ENCODE data around the gene THSD4.

The THSD4 gene

DNA sequence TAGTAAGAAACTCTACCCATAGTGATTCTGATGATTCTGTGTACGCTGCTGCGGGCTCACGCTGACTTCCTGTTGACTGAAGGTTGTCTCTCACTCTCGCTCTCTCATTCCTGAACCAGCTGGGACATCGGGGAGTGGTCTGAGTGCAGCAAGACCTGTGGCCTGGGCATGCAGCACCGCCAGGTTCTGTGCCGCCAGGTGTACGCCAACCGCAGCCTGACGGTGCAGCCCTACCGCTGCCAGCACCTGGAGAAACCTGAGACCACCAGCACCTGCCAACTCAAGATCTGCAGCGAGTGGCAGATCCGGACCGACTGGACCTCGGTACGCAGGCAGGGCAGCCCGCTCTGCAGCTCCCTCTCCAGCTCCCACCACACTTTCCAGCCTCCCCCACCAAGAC lies 631.4 kb downstream of the THSD4 start:
- no peaks in the 10 kb centered on the region for H3K36me3 ChIP-seq (ENCODE audit: insufficient read depth, low read length)
- H3K9me2 ChIP-seq (replicated peaks; ENCODE audit: low read depth, low read length) = no peaks in the 10 kb centered on the region
- no peaks in the 10 kb centered on the region for H3K9me3 ChIP-seq (ENCODE audit: insufficient read depth, low read depth, low read length)
- H3K27me3 ChIP-seq (ENCODE audit: insufficient read depth, low read length, poor library complexity, severe bottlenecking) = no peaks in the 10 kb centered on the region
- H3K4me3 ChIP-seq (ENCODE audit: low read length, poor library complexity, severe bottlenecking) = no peak overlapping the region
- no peak overlapping the region for H2AFZ ChIP-seq (ENCODE audit: low read length)
- no peaks in the 10 kb centered on the region for H3K79me2 ChIP-seq (ENCODE audit: insufficient read depth, low read length)
- TF ChIP-seq EZH2phosphoT487 (IDR thresholded peaks at IDR 0.05; ENCODE audit: borderline replicate concordance) = no peak
- TF ChIP-seq, protein P1, sequence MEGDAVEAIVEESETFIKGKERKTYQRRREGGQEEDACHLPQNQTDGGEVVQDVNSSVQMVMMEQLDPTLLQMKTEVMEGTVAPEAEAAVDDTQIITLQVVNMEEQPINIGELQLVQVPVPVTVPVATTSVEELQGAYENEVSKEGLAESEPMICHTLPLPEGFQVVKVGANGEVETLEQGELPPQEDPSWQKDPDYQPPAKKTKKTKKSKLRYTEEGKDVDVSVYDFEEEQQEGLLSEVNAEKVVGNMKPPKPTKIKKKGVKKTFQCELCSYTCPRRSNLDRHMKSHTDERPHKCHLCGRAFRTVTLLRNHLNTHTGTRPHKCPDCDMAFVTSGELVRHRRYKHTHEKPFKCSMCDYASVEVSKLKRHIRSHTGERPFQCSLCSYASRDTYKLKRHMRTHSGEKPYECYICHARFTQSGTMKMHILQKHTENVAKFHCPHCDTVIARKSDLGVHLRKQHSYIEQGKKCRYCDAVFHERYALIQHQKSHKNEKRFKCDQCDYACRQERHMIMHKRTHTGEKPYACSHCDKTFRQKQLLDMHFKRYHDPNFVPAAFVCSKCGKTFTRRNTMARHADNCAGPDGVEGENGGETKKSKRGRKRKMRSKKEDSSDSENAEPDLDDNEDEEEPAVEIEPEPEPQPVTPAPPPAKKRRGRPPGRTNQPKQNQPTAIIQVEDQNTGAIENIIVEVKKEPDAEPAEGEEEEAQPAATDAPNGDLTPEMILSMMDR (conservative IDR thresholded peaks at IDR 0.05; ENCODE audit: low read length) = no peak
- no peak overlapping the region for H3K9ac ChIP-seq (ENCODE audit: low read depth, low read length, poor library complexity, severe bottlenecking)
- peaks cover 1% of the 10 kb centered on the region for H3K4me1 ChIP-seq (ENCODE audit: insufficient read depth, low read length, poor library complexity, severe bottlenecking)
- no peak overlapping the region for H3K4me2 ChIP-seq (ENCODE audit: low read depth, low read length, poor library complexity, severe bottlenecking)
- H3F3A ChIP-seq (ENCODE audit: low read depth) = no peaks in the 10 kb centered on the region
- H4K20me1 ChIP-seq (ENCODE audit: insufficient read depth, low read length, poor library complexity, severe bottlenecking) = no peaks in the 10 kb centered on the region

DNA sequence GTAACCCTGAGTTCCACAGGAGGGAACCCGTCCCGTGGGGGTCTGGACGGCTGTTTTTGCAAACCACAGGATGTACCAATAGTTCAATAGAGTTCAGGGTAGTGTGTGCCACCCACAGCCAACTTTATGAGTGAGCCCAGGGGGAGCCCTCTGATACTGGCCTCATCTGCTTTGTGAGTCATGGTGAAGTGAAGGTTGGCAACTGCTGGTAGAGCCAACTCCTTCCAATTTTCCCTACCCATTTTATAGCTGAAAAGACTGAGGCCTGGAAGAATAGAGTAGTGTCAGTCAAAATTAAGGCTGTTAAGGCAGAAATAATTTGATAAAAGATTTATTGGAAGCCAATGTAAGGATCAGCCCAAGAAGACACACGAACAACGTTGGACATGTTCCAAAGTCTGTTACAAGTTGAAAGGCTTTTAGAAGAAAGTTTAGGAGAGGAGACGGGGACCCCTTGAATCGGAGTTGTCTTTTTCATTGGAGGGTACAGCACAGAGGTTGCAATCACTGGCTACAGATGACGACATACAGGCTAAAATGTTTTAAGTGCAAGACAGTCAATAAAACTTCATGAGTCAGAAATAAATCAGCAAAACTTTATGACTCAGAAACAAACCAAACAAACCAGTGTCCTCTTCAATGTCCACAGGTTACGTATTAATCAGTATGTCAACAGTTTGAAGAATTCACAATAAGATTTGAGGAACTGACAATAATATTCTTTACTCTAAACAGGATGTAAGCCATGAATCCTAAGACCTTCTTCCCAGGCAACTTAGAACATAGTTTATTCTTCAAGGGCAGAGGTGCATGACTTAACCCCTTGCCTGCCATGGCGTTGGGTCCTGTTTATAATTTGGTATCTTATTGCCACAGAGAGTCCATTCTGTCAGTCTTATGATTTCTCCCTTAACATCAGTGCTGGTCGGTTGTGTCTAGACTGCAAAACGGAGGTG lies 632.1 kb downstream of the THSD4 start:
- H3K4me3 ChIP-seq (ENCODE audit: low read length, poor library complexity, severe bottlenecking) = no peak overlapping the region
- H3K4me1 ChIP-seq (ENCODE audit: insufficient read depth, low read length, poor library complexity, severe bottlenecking) = peaks cover 8% of the 10 kb centered on the region
- H3K27me3 ChIP-seq (ENCODE audit: insufficient read depth, low read length, poor library complexity, severe bottlenecking) = no peaks in the 10 kb centered on the region
- TF ChIP-seq, protein P1 (conservative IDR thresholded peaks at IDR 0.05; ENCODE audit: low read length) = no peak
- no peak for TF ChIP-seq EZH2phosphoT487 (IDR thresholded peaks at IDR 0.05; ENCODE audit: borderline replicate concordance)
- H3K9ac ChIP-seq (ENCODE audit: low read depth, low read length, poor library complexity, severe bottlenecking) = no peak overlapping the region
- no peaks in the 10 kb centered on the region for H3K36me3 ChIP-seq (ENCODE audit: insufficient read depth, low read length)
- no peak overlapping the region for H2AFZ ChIP-seq (ENCODE audit: low read length)
- H3K79me2 ChIP-seq (ENCODE audit: insufficient read depth, low read length) = no peaks in the 10 kb centered on the region
- no peaks in the 10 kb centered on the region for H3K9me3 ChIP-seq (ENCODE audit: insufficient read depth, low read depth, low read length)
- H4K20me1 ChIP-seq (ENCODE audit: insufficient read depth, low read length, poor library complexity, severe bottlenecking) = no peaks in the 10 kb centered on the region
- no peak overlapping the region for H3K4me2 ChIP-seq (ENCODE audit: low read depth, low read length, poor library complexity, severe bottlenecking)
- H3F3A ChIP-seq (ENCODE audit: low read depth) = no peaks in the 10 kb centered on the region
- H3K9me2 ChIP-seq (replicated peaks; ENCODE audit: low read depth, low read length) = no peaks in the 10 kb centered on the region

DNA sequence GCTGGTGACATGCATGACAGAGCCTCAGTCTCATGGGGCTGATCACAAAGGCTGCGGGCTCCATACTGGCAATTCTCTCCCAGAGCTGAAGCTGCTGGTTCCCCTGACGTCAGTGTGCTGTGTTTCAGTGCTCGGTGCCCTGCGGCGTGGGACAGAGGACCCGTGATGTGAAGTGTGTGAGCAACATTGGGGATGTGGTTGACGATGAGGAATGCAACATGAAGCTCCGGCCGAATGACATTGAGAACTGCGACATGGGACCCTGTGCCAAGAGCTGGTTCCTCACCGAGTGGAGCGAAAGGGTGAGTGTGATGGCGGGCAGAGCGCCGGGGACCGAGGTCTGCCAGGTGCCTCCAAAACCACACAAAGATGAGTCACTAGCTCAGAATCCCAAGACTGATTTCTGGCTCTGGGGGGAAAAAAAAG lies 633.0 kb downstream of the THSD4 start:
- no peak for TF ChIP-seq EZH2phosphoT487 (IDR thresholded peaks at IDR 0.05; ENCODE audit: borderline replicate concordance)
- TF ChIP-seq, protein P1 (conservative IDR thresholded peaks at IDR 0.05; ENCODE audit: low read length) = no peak
- Histone ChIP-seq H3K9me3 (ENCODE audit: insufficient read depth, low read depth, low read length) (no peaks in the 10 kb centered on the region), H4K20me1 (ENCODE audit: insufficient read depth, low read length, poor library complexity, severe bottlenecking) (no peaks in the 10 kb centered on the region), H3K4me1 (ENCODE audit: insufficient read depth, low read length, poor library complexity, severe bottlenecking) (peaks cover 16% of the 10 kb centered on the region), H3K79me2 (ENCODE audit: insufficient read depth, low read length) (no peaks in the 10 kb centered on the region), H3K9me2 (replicated peaks; ENCODE audit: low read depth, low read length) (no peaks in the 10 kb centered on the region), H3K27me3 (ENCODE audit: insufficient read depth, low read length, poor library complexity, severe bottlenecking) (no peaks in the 10 kb centered on the region), H3K36me3 (ENCODE audit: insufficient read depth, low read length) (no peaks in the 10 kb centered on the region), H2AFZ (ENCODE audit: low read length) (no peak overlapping the region), H3K4me2 (ENCODE audit: low read depth, low read length, poor library complexity, severe bottlenecking) (no peak overlapping the region), H3F3A (ENCODE audit: low read depth) (no peaks in the 10 kb centered on the region), H3K4me3 (ENCODE audit: low read length, poor library complexity, severe bottlenecking) (no peak overlapping the region), H3K9ac (ENCODE audit: low read depth, low read length, poor library complexity, severe bottlenecking) (no peak overlapping the region)

Measured in Loucy (cell line).